ENCODE data around the gene CARD14.

- no peak for TF ChIP-seq CTCF (conservative IDR thresholded peaks at IDR 0.05; ENCODE audit: low read depth, low read length)
- no peak for TF ChIP-seq EZH2phosphoT487 (IDR thresholded peaks at IDR 0.05; ENCODE audit: borderline replicate concordance, low read length)
Measured at GRCh38 chr17:80122926-80123505, 46.8 kb upstream of the CARD14 start.

All from PC-3 (cell line).